Right hindlimb (tissue), 1 donor: ENCODE results near the gene TMTC2.
A peak's percentile ranks its signal among the peaks of the same experiment; 100 is the strongest.

Experiments
- DNase-seq: peaks from one replicate; pipeline ENCODE4 v3.0.0-alpha.2; 2018

TMTC2 gene

GRCh38 chr12:82961835-82962234 is 275.1 kb downstream of the TMTC2 start:
- DNase-seq = no peak

GRCh38 chr12:82963956-82964355 is 277.2 kb downstream of the TMTC2 start:
- DNase-seq = no peak

DNA sequence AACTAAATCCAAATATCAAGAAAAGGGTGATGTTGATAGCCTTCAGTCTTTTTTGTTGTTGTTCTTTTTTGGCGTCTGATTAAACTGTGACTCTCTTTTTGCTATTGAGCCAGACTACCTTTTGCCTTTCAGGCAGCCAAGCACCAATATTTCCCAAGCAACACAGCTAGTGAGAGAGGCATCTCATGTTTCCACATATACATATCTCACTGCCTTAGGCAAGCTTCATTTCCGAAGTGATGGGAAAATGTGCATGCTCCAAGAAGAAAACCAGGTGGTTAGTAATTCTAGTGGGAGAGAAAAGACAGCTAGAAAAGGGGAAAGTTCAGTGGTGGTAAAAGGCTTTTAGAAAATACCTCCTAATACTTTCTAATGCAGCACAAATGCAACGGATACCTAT is 277.7 kb downstream of the TMTC2 start:
- DNase-seq = no peak

- no peak for DNase-seq
These were observed 279.4 kb downstream of the TMTC2 start for GRCh38 chr12:82966001-82966559.

GRCh38 chr12:82968631-82969367 is 282.1 kb downstream of the TMTC2 start:
- no peak for DNase-seq

GRCh38 chr12:82970614-82971013 is 283.9 kb downstream of the TMTC2 start:
- no peak for DNase-seq

- no peak for DNase-seq
These were observed 284.9 kb downstream of the TMTC2 start for GRCh38 chr12:82971584-82971983.

GRCh38 chr12:82972624-82973023 is 285.9 kb downstream of the TMTC2 start:
- DNase-seq = no peak

DNA sequence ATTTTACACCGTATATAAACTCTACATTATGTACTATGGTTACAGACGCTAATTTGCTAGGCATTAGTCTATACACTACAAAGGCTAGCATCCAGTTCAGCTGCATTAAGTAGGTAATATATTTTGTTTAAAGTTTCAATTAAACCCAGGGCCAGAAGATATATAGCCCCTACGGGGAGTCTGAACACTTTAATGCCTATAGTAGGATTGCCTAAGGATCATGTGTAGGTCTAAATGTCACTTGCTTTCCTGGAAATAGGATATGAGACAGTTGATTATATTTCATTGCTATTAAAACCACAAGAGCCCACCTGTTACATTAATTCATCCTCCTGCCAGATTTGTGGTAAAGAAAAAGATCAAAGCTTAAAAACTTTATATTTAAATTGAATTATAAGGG is 286.9 kb downstream of the TMTC2 start:
- no peak for DNase-seq

DNA sequence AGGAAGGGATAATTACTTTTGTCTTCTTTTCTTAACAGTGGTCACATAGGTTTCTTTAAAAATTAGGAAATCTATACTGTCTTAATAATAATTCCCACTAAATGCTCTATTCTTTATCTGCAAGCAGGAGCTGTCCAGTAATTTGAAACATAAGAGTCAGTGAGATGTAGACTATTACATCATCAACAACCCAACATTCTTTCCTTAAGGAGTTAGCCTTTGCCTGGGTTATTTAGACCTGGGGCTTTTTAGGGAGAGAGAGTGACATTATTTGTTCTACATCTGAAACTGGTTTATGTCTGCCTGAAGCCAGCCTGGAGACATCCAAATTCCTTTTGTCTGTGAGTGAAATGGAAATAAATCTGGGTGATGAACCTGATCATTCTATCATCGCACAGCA is 294.4 kb downstream of the TMTC2 start:
- no peak for DNase-seq

- no peak for DNase-seq
These were observed 307.4 kb downstream of the TMTC2 start for GRCh38 chr12:82994117-82994516.

GRCh38 chr12:82996168-82996812 is 309.6 kb downstream of the TMTC2 start:
- no peak for DNase-seq

DNA sequence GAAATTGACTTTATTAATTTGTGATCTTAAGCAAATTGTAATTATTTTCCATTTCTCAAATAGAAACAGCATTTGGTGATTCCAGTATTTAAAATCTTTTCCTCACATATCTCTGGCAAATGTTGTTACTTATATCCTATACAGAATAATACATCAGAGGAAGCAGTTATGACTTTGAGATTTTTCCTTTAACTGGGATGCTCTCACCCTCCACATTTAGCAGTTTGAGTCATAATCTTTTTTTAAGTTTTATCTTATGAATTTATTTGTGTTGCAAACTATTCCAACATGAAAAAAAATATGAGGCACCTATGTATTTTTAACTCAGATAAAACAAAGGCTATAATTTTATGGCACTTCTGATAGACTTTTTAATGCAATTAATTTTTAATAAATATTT is 311.8 kb downstream of the TMTC2 start:
- DNase-seq = no peak

DNA sequence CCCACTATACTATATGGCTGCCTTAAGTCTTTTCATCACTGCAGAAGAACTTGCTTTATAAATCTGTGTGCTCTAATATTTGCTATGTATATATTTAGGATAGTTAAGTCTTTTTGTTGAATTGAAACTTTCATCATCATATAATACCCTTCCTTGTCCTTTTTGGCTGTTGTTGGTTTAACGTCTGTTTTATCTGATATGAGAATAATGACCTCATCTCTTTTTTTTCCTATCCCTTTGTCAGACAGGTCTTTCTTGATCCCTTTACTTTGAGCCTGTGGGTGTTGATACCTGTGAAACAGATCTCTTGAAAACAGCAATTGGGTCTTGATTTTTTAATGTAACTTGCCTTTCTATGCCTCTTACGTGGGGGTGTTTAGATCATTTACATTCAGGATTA is 316.3 kb downstream of the TMTC2 start:
- no peak for DNase-seq

DNA sequence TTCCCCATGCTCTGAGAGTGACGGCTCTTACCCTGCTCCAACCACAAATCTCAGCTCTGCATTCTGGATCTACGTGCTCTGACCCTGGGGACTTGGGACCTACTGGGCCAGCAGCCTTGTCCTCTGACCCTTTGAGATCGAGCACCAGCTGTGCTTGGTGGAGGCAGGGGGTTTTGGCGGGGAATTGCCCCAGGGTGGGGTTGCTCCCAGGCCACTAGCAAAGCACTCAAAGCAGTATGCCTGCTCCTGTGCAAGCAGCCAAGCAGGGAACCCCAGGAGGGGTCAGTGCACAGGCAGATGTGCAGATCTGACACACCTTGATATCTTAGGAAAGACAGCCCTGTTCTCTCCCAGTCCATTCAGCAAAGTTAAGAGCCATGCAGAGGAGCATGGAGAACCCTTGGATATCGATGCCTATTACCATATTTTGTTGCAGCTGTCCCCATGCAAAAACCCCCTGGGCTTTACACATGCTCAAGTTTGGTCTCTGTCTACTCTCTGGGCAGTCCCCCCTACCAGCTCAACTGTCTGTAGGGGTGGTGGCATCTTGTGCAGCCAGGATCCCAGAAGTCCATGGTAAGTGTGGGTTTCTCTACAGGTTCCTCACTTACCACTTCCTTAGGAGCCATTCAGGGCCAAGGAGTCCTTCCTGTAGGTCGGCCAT is 319.0 kb downstream of the TMTC2 start:
- no peak for DNase-seq

GRCh38 chr12:83008703-83009102 is 322.0 kb downstream of the TMTC2 start:
- DNase-seq = no peak

DNA sequence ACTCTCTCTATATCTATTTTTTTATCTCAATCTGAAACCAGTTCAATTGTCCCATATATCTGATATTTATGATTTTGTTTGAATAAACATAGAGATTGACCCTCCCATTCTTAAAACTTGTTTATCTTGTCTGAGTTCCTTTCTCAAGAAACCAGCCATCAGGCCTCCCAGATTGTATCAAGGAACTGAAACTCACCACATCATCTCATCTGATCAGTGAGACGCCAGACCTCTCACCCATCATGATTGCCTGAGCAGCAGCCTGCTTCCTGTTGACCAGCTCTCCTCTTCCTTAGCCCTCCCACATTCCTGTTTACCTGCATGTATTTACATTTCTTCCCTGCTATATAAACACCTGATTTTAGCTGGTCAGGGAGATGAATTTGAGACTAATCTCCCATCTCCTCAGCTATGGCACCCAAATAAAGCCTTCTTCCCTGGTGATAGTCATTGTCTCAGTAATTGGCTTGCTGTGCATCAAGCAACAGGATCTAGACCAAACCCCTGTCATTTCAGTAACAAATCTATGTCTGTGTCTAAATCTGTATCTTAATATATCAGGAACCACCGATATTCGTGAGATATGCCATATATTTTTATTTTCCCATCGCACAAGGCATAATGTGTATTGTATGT is 323.6 kb downstream of the TMTC2 start:
- no peak for DNase-seq

- peak; percentile 60 for DNase-seq
These were observed 328.9 kb downstream of the TMTC2 start for GRCh38 chr12:83015390-83016217.

GRCh38 chr12:83016218-83016835 is 329.6 kb downstream of the TMTC2 start:
- no peak for DNase-seq

- no peak for DNase-seq
These were observed 330.3 kb downstream of the TMTC2 start for GRCh38 chr12:83016991-83017390.

DNA sequence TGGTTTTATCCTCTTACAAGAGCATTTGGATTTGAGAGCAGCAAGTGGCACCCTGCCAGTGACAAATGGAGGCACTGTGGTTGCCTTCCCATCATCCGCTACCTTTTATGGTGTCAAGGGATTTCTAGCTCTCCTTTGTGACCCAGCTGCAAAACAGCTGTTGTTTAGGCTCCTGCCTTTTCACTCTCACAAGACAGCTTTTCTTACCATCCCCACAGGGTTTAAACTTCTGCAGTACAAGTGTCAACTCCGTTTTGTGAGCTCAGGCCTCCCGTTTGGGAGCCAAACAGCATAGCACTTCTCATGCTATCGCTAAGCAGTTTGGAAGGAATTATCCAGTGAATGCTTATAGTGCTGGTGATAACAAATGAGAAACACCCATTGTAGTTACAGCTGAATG is 331.4 kb downstream of the TMTC2 start:
- peak; percentile 63 for DNase-seq
